GM23338 (cell line): ENCODE data around the gene ZDHHC4. TPM values are rescaled to one million over a fixed set of nuclear protein-coding genes. Genes with fewer than 3 reads are reported as not detected.

Experiments
- ATAC-seq: fragments of 200-7000 bp; cut with Tn5 transposase; 3 replicates; pipeline ENCODE4 v1.9.1; 2020
- DNase-seq: peaks from one replicate; pipeline ENCODE4 v3.0.0-alpha.2; 2015; ENCODE audit warnings: low spot score
- H2AFZ ChIP-seq: fragments of 200-600 bp; sonication (generic); 2 replicates; pipeline ENCODE4 v1.8.0; 2016; ENCODE audit warnings: antibody characterized with exemption, mild to moderate bottlenecking, moderate library complexity
- H3F3A ChIP-seq: fragments of 200-600 bp; sonication (generic); replicated peaks from 2 replicates; pipeline ENCODE4 v1.8.0; 2017; ENCODE audit warnings: antibody characterized with exemption, mixed run types, low read depth
- H3K27ac ChIP-seq: fragments of 200-600 bp; sonication (generic); 2 replicates; pipeline ENCODE4 v1.6.1; 2016; ENCODE audit warnings: low read depth
- H3K27me3 ChIP-seq: fragments of 200-600 bp; sonication (generic); 2 replicates; pipeline ENCODE4 v1.8.0; 2016; ENCODE audit warnings: mild to moderate bottlenecking, mixed run types, moderate library complexity; ENCODE audit not compliant: insufficient read depth
- H3K36me3 ChIP-seq: fragments of 200-600 bp; sonication (generic); 2 replicates; pipeline ENCODE4 v1.8.0; 2016; ENCODE audit warnings: mild to moderate bottlenecking; ENCODE audit not compliant: insufficient read depth
- H3K4me1 ChIP-seq: fragments of 200-600 bp; sonication (generic); 2 replicates; pipeline ENCODE4 v1.8.0; 2016; ENCODE audit warnings: mild to moderate bottlenecking, moderate library complexity; ENCODE audit not compliant: insufficient read depth
- H3K4me2 ChIP-seq: fragments of 200-600 bp; sonication (generic); 2 replicates; pipeline ENCODE4 v1.7.1; 2017; ENCODE audit warnings: mixed run types
- H3K4me3 ChIP-seq: fragments of 200-600 bp; sonication (generic); 2 replicates; pipeline ENCODE4 v1.6.1; 2016; ENCODE audit warnings: mixed run types
- H3K79me2 ChIP-seq: fragments of 200-600 bp; sonication (generic); replicated peaks from 2 replicates; pipeline ENCODE4 v1.8.0; 2017; ENCODE audit warnings: mild to moderate bottlenecking; ENCODE audit not compliant: insufficient read depth
- H3K9me2 ChIP-seq: fragments of 200-600 bp; sonication (generic); 2 replicates; pipeline ENCODE4 v1.8.0; 2017; ENCODE audit not compliant: insufficient read depth
- H4K20me1 ChIP-seq: fragments of 200-600 bp; sonication (generic); replicated peaks from 2 replicates; pipeline ENCODE4 v1.8.0; 2017; ENCODE audit warnings: mild to moderate bottlenecking; ENCODE audit not compliant: insufficient read depth
- H3K27ac Mint-ChIP-seq: 2 replicates; pipeline ENCODE4 v1.8.0; 2020; ENCODE audit warnings: inconsistent platforms, mild to moderate bottlenecking, moderate library complexity, mixed read lengths
- H3K27me3 Mint-ChIP-seq: 3 replicates; pipeline ENCODE4 v1.8.0; 2022; ENCODE audit warnings: low read depth, mild to moderate bottlenecking, moderate library complexity, mixed read lengths, inconsistent platforms; ENCODE audit not compliant: insufficient read depth, poor library complexity
- H3K36me3 Mint-ChIP-seq: 3 replicates; pipeline ENCODE4 v1.8.0; 2021; ENCODE audit warnings: low read depth, mild to moderate bottlenecking, inconsistent platforms, moderate library complexity, mixed read lengths
- H3K4me1 Mint-ChIP-seq: 3 replicates; pipeline ENCODE4 v1.8.0; 2020; ENCODE audit warnings: mild to moderate bottlenecking, inconsistent platforms, mixed read lengths
- H3K4me3 Mint-ChIP-seq: 3 replicates; pipeline ENCODE4 v1.8.0; 2021; ENCODE audit warnings: moderate library complexity, mild to moderate bottlenecking, inconsistent platforms, mixed read lengths
- H3K9me3 Mint-ChIP-seq: 3 replicates; pipeline ENCODE4 v1.8.0; 2020; ENCODE audit warnings: moderate library complexity, mild to moderate bottlenecking, inconsistent platforms, mixed read lengths
- CREB1 ChIP-seq: fragments of 250-450 bp; sonication (Bioruptor Pico); IDR thresholded peaks from 2 replicates; pipeline ENCODE4 v1.5.0; 2020; ENCODE audit warnings: low read depth, mild to moderate bottlenecking, moderate library complexity
- ETS1 ChIP-seq: IDR thresholded peaks from 2 replicates; pipeline ENCODE4 v1.6.1; 2016; ENCODE audit warnings: antibody characterized with exemption
- JUNB ChIP-seq: IDR thresholded peaks from one replicate; pipeline ENCODE4 v1.6.1; 2016; ENCODE audit warnings: antibody characterized with exemption; ENCODE audit not compliant: unreplicated experiment
- POLR2AphosphoS5 ChIP-seq: IDR thresholded peaks from 2 replicates; pipeline ENCODE4 v1.6.1; 2016; ENCODE audit warnings: antibody characterized with exemption, low read depth
- STAT1 ChIP-seq: IDR thresholded peaks from one replicate; pipeline ENCODE4 v1.6.1; 2016; ENCODE audit warnings: antibody characterized with exemption; ENCODE audit not compliant: unreplicated experiment
- ZNF114 ChIP-seq: fragments of 250-450 bp; sonication (Bioruptor Pico); IDR thresholded peaks from 2 replicates; pipeline ENCODE4 v1.5.0; 2020; ENCODE audit warnings: mild to moderate bottlenecking, moderate library complexity
- ZNF331 ChIP-seq: fragments of 250-450 bp; sonication (Bioruptor Pico); IDR thresholded peaks from 2 replicates; pipeline ENCODE4 v1.5.0; 2020; ENCODE audit warnings: low read depth, mild to moderate bottlenecking, moderate library complexity
- ZNF462 ChIP-seq: fragments of 250-450 bp; sonication (Bioruptor Pico); IDR thresholded peaks from 2 replicates; pipeline ENCODE4 v1.5.0; 2020; ENCODE audit warnings: mild to moderate bottlenecking, moderate library complexity
- polyA plus RNA-seq: library from polyadenylated mRNA; unstranded; fragments of >200 nt; fragmentation: Nextera tagmentation; extraction: Ambion mirVana; gene quantifications from 2 replicates; pipeline ENCODE4 v1.2.1, GENCODE V29; 2016
- total RNA-seq: library from RNA; depleted of rRNA; stranded (reverse); fragments of >200 nt; shearing (Covaris generic); gene quantifications from 2 replicates; pipeline ENCODE4 v1.2.3, GENCODE V29; 2014
- TF ChIP-seq, protein P1 (sequence below), 2 experiments: fragments of 200-600 bp in 1 of 2; sonication (generic) in 1 of 2; conservative IDR thresholded peaks; 2 replicates each; pipeline versions ENCODE4 v1.5.1 to v1.6.1; 2016 to 2017; ENCODE audit warnings: antibody characterized with exemption in 2 of 2, low read depth in 2 of 2, mild to moderate bottlenecking in 2 of 2, moderate library complexity in 1 of 2

Gene ZDHHC4
- total and polyA plus RNA-seq, 2 experiments from 2014 or later = 31.2 to 58.9 TPM

GRCh38 chr7:6553448-6554044 lies 23.7 kb upstream of the ZDHHC4 start:
- Mint-ChIP-seq H3K36me3 (no peaks in the 10 kb centered on the region), H3K4me3 (no peak overlapping the region), H3K27me3 (peaks cover 11% of the 10 kb centered on the region), H3K9me3 (no peaks in the 10 kb centered on the region), H3K4me1 (no peaks in the 10 kb centered on the region), H3K27ac (no peak overlapping the region)
- peak; percentile 49 for DNase-seq
- peak; percentile 18; the same call in 2 of the 3 replicates for ATAC-seq
- Histone ChIP-seq H3K4me1 (no peaks in the 10 kb centered on the region), H3K4me3 (no peak overlapping the region), H4K20me1 (no peaks in the 10 kb centered on the region), H3K4me2 (no peak overlapping the region), H3F3A (no peaks in the 10 kb centered on the region), H3K79me2 (no peaks in the 10 kb centered on the region), H2AFZ (0 out of 2 replicates have a peak overlapping the region, but pooled peaks have one; percentile 9), H3K9me2 (0 out of 2 replicates have a peak, but pooled peaks cover 3% of the 10 kb centered on the region), H3K36me3 (no peaks in the 10 kb centered on the region), H3K27ac (no peak overlapping the region), H3K27me3 (no peaks in the 10 kb centered on the region)
- no peak for TF ChIP-seq ZNF114 (CRISPR knock-in tag)
- TF ChIP-seq, protein P1, sequence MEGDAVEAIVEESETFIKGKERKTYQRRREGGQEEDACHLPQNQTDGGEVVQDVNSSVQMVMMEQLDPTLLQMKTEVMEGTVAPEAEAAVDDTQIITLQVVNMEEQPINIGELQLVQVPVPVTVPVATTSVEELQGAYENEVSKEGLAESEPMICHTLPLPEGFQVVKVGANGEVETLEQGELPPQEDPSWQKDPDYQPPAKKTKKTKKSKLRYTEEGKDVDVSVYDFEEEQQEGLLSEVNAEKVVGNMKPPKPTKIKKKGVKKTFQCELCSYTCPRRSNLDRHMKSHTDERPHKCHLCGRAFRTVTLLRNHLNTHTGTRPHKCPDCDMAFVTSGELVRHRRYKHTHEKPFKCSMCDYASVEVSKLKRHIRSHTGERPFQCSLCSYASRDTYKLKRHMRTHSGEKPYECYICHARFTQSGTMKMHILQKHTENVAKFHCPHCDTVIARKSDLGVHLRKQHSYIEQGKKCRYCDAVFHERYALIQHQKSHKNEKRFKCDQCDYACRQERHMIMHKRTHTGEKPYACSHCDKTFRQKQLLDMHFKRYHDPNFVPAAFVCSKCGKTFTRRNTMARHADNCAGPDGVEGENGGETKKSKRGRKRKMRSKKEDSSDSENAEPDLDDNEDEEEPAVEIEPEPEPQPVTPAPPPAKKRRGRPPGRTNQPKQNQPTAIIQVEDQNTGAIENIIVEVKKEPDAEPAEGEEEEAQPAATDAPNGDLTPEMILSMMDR (conservative IDR thresholded peaks at IDR 0.05; ENCODE audit: low read depth in 2 of 2) = peak in 1 of 2 experiments; percentile 40; a peak in 2 of 4 replicates
- TF ChIP-seq CREB1 (CRISPR knock-in tag) = 0 out of 2 replicates have a peak, but pooled peaks have one; percentile 38

- DNase-seq (no peak), ATAC-seq (no peak)
- Mint-ChIP-seq H3K27me3 (peaks cover 11% of the 10 kb centered on the region), H3K27ac (no peak overlapping the region), H3K9me3 (no peaks in the 10 kb centered on the region; the same call in 2 of the 3 replicates), H3K36me3 (no peaks in the 10 kb centered on the region), H3K4me1 (peaks cover 4% of the 10 kb centered on the region), H3K4me3 (no peak overlapping the region)
- Histone ChIP-seq H3K27ac (no peak overlapping the region), H3K36me3 (no peaks in the 10 kb centered on the region), H3K79me2 (no peaks in the 10 kb centered on the region), H3K4me3 (no peak overlapping the region), H3K9me2 (0 out of 2 replicates have a peak, but pooled peaks cover 3% of the 10 kb centered on the region), H2AFZ (no peak overlapping the region), H3K4me2 (no peak overlapping the region), H3K4me1 (peaks cover 10% of the 10 kb centered on the region; the same call in 1 of the 2 replicates), H3K27me3 (no peaks in the 10 kb centered on the region), H4K20me1 (no peaks in the 10 kb centered on the region), H3F3A (no peaks in the 10 kb centered on the region)
- TF ChIP-seq ZNF462 = no peak
- TF ChIP-seq STAT1 = no peak
- no peak for TF ChIP-seq JUNB
- no peak for TF ChIP-seq CREB1 (CRISPR knock-in tag)
- TF ChIP-seq ETS1 = no peak
- TF ChIP-seq POLR2AphosphoS5 = no peak
- no peak for TF ChIP-seq ZNF331 (CRISPR knock-in tag)
Measured at GRCh38 chr7:6554848-6555247, 22.4 kb upstream of the ZDHHC4 start.
